ENCODE data around the gene XIST. TPM values are rescaled to one million over a fixed set of nuclear protein-coding genes. Genes with fewer than 3 reads are reported as not detected.
"Not testable (repeated sequence)": the region's sequence is repeated elsewhere in the genome, so short reads cannot be mapped to it uniquely, and the experiment has no call there.

XIST gene
- total RNA-seq, 1 experiment from 2014 or later, result 44.9 TPM

GRCh38 chrX:73817393-73818199 lies 34.9 kb downstream of the XIST start:
- no peak for DNase-seq (ENCODE audit: low spot score)

- DNase-seq (ENCODE audit: low spot score), result no peak
Observed at GRCh38 chrX:73812256-73812655, 40.3 kb downstream of the XIST start.

- DNase-seq (ENCODE audit: low spot score), result not testable (repeated sequence)
Observed at GRCh38 chrX:73804109-73804508, 48.4 kb downstream of the XIST start.

GRCh38 chrX:73799888-73800287 lies 52.6 kb downstream of the XIST start:
- no peak for DNase-seq (ENCODE audit: low spot score)

- not testable (repeated sequence) for DNase-seq (ENCODE audit: low spot score)
Observed at GRCh38 chrX:73792511-73792910, 60.0 kb downstream of the XIST start.

- no peak for DNase-seq (ENCODE audit: low spot score)
Observed at GRCh38 chrX:73785493-73785892, 67.0 kb downstream of the XIST start.

Small RNA genes lying within 50 kb of the gene (small RNA-seq; reads per million reads assigned to genes)
- not detected for gene RF01880

All from HT-29 (cell line).